Muscle of leg (tissue), 11 donors: Measurements from ENCODE around the gene DEFB132. TPM values are rescaled to one million over a fixed set of nuclear protein-coding genes. Genes with fewer than 3 reads are reported as not detected.

Source experiments
- DNase-seq: peaks from one replicate; pipeline ENCODE4 v3.0.0; 2013
- H3K27ac ChIP-seq: one replicate; pipeline ENCODE4 v1.5.1; 2013; ENCODE audit warnings: mild to moderate bottlenecking, low read length, control low read depth
- H3K27me3 ChIP-seq: one replicate; pipeline ENCODE4 v1.6.1; 2013; ENCODE audit warnings: low read length; ENCODE audit not compliant: control insufficient read depth, insufficient read depth
- H3K36me3 ChIP-seq: one replicate; pipeline ENCODE4 v1.6.1; 2013; ENCODE audit warnings: low read length; ENCODE audit not compliant: control insufficient read depth, insufficient read depth
- H3K4me1 ChIP-seq: one replicate; pipeline ENCODE4 v1.6.1; 2013; ENCODE audit warnings: low read length; ENCODE audit not compliant: control insufficient read depth, insufficient read depth
- H3K4me3 ChIP-seq: one replicate; pipeline ENCODE4 v1.5.1; 2013; ENCODE audit warnings: low read length, control low read depth
- H3K9me3 ChIP-seq: replicated peaks from 2 replicates; pipeline ENCODE4 v1.6.1; 2013; ENCODE audit warnings: low read depth, low read length; ENCODE audit not compliant: control insufficient read depth
- WGBS: methylation state at CpG from one replicate; pipeline ENCODE4 v1.1.5; 2013; ENCODE audit warnings: missing lambda C conversion rate; ENCODE audit not compliant: insufficient coverage; 5-methylcytosine and 5-hydroxymethylcytosine counted together
- polyA plus RNA-seq, 8 donors: library from polyadenylated mRNA; unstranded; fragments of 120-200 nt; gene quantifications; one replicate each; pipeline versions ENCODE4 v1.2.1 to v1.2.3, GENCODE V29; 2013; ENCODE audit warnings: inconsistent platforms in 1 of 8, low replicate concordance in 1 of 8; ENCODE audit not compliant: insufficient read length in 8 of 8, insufficient read depth in 1 of 8
- total RNA-seq: library from RNA; stranded (reverse); fragments of 120-200 nt; gene quantifications from one replicate; pipeline ENCODE4 v1.2.4, GENCODE V29; 2013

DEFB132 gene
- total and polyA plus RNA-seq, 9 donors: not detected

DNA sequence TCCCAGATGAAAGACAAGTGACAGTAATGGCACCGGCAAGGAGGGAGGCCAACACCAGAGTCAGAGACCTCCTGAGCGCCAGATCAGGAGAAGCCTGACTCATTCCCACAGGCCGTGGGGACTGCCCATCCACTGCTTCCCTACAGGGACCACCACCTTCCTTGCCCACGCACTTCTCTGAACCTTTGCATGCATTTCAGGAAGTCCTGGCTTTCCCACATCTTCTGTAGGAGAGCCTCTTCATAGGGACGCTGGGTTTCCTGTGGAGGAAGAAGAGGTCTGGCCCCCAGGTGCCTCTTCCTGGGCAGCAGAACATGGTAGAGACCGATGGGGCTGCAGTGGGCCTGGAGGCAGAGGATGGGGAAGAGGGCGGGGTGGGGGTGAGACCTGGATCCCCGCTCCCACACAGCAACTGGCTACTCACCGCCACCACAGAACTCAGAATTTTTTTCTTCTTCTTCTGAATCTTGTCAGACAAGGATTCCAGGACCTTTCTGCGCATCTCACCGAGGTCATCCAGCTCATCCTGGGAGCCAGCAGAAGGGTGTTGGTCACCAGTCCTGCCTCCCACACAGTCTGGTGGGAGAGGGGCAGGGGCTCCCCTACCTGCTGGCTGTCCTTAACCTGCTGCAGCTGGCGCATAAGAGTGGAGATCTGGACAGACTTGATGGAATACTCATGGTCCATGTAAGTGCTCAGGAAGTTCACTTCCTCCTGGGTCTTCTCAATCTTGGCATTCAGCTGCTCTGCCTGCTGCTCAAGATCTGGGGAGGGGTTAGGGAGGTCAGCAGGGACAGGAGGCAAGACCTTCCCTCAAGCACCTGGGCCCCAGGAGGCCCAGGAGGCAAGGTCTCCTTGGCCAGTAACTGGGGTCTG, 19.3 kb downstream of the DEFB132 start:
- 88% methylated on average over 7 of the region's 12 CpGs for WGBS
- no peak for DNase-seq
- H3K27me3 ChIP-seq: no peaks in the 10 kb centered on the region
- H3K36me3 ChIP-seq: peaks cover 38% of the 10 kb centered on the region
- no peaks in the 10 kb centered on the region for H3K4me1 ChIP-seq
- no peak overlapping the region for H3K27ac ChIP-seq
- no peaks in the 10 kb centered on the region for H3K9me3 ChIP-seq
- H3K4me3 ChIP-seq: no peak overlapping the region

DNA sequence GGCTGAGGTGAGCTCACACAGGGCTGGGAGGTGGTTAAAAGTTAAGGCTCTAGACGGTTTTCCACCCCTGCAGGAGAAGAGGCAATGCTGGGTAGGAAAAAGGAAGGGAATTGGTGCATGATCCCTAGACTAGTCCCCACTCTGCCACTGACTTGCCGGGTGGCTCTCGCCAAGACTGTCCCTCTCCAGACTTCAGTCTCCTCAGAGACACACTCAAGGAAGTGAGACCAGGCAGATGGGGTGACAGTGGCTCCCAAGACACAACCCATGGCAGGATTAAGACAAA, 19.9 kb downstream of the DEFB132 start:
- no peak for DNase-seq
- WGBS: 0% methylated on average over 2 of the region's 3 CpGs
- H3K9me3 ChIP-seq: no peaks in the 10 kb centered on the region

DNA sequence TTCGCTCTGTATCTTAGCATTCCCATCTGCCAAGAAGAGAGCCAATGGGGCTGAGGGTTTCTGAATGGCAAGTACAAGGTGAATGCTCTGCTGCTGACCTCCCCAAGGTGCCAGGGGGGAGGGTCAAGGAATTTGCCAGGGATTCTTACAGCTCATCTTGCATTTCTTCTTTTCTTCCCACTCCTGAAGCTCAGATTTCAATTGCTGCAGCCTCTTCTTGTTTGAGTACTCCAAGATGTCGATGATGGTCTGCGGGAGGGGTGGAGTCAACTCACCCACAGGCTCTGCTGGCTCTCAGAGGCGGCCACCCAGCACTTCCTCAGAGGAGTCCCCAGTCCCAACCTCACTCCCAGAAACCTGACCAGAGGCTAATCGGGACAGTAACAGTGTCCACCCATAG, 20.7 kb downstream of the DEFB132 start:
- Histone ChIP-seq H3K27me3 (no peaks in the 10 kb centered on the region), H3K36me3 (peaks cover 43% of the 10 kb centered on the region), H3K4me3 (no peak overlapping the region), H3K27ac (no peak overlapping the region), H3K9me3 (no peaks in the 10 kb centered on the region), H3K4me1 (no peaks in the 10 kb centered on the region)
- DNase-seq: peak; percentile 45
- WGBS: 100% methylated on average over 1 of the region's 5 CpGs

More for the DNA sequence above, 19.9 kb downstream of the DEFB132 start:
- peaks cover 43% of the 10 kb centered on the region for H3K36me3 ChIP-seq
- no peak overlapping the region for H3K4me3 ChIP-seq
- no peaks in the 10 kb centered on the region for H3K27me3 ChIP-seq
- no peaks in the 10 kb centered on the region for H3K4me1 ChIP-seq
- H3K27ac ChIP-seq: no peak overlapping the region

DNA sequence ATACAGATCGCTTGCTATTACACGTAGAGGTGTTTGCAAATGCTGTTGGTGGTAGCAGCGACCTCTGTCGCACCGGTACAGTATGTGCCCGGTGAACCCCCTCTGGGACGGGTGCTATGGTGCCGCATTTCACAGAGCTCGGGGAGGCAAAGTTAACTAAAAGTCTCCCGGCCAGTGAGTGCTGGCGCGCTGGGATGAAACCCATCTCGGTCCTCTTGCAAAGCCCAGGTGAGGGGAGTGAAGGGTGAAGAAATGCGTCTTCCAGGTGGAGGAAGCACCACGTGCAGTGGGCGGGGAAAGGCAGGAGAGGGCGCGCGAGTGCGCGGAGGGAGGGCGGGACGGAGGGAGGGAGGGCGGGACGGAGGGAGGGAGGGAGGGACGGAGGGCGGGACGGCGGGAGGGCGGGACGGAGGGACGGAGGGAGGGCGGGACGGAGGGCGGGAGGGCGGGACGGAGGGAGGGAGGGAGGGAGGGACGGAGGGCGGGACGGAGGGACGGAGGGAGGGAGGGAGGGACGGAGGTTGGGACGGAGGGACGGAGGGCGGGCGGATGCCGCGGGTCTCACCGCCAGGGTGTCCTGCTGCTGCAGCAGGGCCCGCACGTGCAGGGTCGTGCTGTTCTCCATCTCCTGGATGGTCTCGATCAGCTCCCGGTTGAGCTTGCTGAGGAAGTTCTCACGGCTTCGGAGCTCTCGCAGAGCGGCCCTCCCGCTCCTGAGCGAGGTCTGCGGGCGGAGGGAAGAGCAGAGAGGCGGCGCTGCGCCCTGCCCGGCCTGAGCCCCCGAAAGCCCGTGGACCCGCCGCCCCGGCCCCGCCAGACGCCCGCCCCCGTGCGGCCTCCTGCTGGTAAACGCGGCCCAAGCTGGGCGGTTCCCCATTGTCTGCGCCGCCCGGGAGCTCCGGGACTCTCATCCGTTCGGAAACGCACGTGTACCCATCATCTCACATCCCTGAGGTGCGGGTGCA, 21.4 kb downstream of the DEFB132 start:
- 30% methylated on average over 50 of the region's 88 CpGs for WGBS

DNA sequence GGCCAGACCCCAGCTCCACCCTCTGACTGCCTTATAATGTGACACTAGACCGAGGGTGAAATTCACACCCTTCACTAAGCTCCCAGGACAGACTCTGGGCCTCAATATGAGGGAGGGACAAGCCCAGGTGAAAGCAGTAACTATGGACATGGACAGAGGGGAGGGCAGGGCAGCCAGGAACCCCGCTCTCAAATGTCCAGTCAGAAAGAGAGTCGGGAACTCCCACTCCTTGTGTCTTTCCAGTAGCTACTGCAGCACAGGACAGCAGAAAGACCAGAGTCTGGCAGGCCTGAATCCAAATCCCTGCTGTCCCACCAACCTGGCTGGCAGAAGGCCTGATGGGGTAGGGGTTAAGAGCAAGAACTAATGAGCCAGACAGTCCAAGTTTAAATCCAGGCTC, 26.6 kb downstream of the DEFB132 start:
- no peak for DNase-seq
- H3K4me3 ChIP-seq: no peak overlapping the region
- 40% methylated on average over 1 of the region's 3 CpGs for WGBS
- H3K36me3 ChIP-seq: peaks cover 12% of the 10 kb centered on the region
- no peak overlapping the region for H3K27ac ChIP-seq
- no peaks in the 10 kb centered on the region for H3K4me1 ChIP-seq
- H3K9me3 ChIP-seq: peaks cover 2% of the 10 kb centered on the region
- H3K27me3 ChIP-seq: no peaks in the 10 kb centered on the region

More for the DNA sequence above, 21.4 kb downstream of the DEFB132 start:
- Histone ChIP-seq H3K36me3 (peaks cover 43% of the 10 kb centered on the region), H3K9me3 (no peaks in the 10 kb centered on the region), H3K4me3 (no peak overlapping the region), H3K27ac (no peak overlapping the region), H3K4me1 (no peaks in the 10 kb centered on the region), H3K27me3 (no peaks in the 10 kb centered on the region)
- DNase-seq: peak; percentile 86

DNA sequence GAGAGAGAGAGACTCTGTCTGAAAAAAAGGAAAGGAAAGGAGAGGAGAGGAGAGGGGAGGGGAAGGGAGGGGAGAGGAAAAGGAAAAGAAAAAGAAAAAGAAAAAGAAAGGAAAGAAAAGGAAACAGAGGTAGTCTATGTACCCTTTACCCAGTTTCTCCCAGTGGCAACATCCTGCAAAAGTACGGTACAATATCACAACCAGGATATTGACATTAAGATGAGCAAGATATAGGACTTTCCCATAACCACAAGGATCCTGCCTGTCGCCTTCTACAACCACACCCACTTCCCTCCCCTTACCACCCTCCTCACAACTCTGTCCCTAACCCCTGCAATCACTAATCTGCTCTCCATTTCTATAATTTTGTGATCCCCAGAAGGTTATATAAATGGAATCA, 29.0 kb downstream of the DEFB132 start:
- no peak overlapping the region for H3K27ac ChIP-seq
- no peak overlapping the region for H3K4me3 ChIP-seq
- H3K36me3 ChIP-seq: peaks cover 6% of the 10 kb centered on the region
- no CpG with 5 or more reads among the region's 2 CpGs for WGBS
- DNase-seq: no peak
- peaks cover 4% of the 10 kb centered on the region for H3K9me3 ChIP-seq
- H3K4me1 ChIP-seq: peaks cover 11% of the 10 kb centered on the region
- H3K27me3 ChIP-seq: no peaks in the 10 kb centered on the region

DNA sequence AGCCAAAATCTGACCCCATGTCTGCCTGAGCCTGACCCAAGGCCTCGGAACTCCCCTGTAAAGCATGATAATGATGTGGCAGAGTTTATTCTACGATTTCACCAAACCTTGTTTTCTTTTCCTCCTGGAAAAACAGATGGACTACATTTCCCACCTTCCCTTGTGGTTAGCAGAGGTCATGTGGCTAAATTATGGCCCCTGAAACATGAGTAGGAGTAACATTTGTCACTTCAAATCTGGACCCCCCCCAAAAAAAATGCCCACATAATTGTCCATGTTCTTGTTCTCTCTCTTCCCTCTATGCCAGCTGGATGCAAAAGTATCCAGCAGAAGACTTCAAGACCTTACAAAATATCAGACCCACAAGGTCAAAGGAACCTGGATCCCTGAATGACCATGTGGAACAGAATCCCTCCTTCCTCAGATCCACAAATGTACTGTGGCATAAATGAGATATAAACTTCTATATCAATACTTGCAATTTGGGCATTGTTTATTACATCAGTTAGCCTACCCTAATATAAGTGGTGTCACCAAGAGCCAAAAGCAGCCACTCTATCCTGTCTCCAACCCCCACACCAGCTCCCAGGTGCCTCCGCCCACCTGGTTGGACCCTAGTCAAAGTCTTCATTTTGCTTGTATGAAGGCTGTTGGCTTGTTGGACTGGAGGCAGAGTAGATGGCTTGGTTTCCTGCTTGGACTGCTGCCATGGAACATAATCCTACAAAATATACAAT, 31.6 kb downstream of the DEFB132 start:
- peaks cover 13% of the 10 kb centered on the region for H3K4me1 ChIP-seq
- no peak overlapping the region for H3K27ac ChIP-seq
- no peak overlapping the region for H3K4me3 ChIP-seq
- no peaks in the 10 kb centered on the region for H3K36me3 ChIP-seq
- H3K27me3 ChIP-seq: no peaks in the 10 kb centered on the region
- H3K9me3 ChIP-seq: peaks cover 4% of the 10 kb centered on the region
- no CpG with 5 or more reads among the region's 3 CpGs for WGBS
- DNase-seq: peak; percentile 45

DNA sequence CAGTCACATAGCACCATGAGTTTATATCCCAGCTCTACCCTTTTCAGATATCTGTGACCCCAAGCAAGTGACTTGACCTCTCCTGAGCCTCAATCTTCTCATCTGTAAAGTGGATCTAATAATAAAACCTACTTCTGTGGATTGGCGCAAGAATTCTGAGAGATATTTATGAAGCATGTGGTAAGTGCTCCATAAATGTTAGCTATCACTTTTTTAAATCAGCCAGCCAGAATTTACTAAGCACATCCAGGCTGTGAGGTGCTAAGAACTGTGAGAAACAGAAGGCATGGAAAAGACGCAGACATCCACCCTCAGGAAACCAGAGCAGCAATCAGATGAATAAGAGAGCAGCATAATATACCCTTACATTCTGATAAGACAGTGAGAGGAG, 32.2 kb downstream of the DEFB132 start:
- peak overlapping the region; percentile 58 for H3K4me3 ChIP-seq
- DNase-seq: no peak
- WGBS: no CpG with 5 or more reads among the region's 2 CpGs
- H3K9me3 ChIP-seq: peaks cover 4% of the 10 kb centered on the region
- no peaks in the 10 kb centered on the region for H3K27me3 ChIP-seq
- H3K27ac ChIP-seq: peak overlapping the region; percentile 91
- no peaks in the 10 kb centered on the region for H3K36me3 ChIP-seq
- peaks cover 13% of the 10 kb centered on the region for H3K4me1 ChIP-seq

DNA sequence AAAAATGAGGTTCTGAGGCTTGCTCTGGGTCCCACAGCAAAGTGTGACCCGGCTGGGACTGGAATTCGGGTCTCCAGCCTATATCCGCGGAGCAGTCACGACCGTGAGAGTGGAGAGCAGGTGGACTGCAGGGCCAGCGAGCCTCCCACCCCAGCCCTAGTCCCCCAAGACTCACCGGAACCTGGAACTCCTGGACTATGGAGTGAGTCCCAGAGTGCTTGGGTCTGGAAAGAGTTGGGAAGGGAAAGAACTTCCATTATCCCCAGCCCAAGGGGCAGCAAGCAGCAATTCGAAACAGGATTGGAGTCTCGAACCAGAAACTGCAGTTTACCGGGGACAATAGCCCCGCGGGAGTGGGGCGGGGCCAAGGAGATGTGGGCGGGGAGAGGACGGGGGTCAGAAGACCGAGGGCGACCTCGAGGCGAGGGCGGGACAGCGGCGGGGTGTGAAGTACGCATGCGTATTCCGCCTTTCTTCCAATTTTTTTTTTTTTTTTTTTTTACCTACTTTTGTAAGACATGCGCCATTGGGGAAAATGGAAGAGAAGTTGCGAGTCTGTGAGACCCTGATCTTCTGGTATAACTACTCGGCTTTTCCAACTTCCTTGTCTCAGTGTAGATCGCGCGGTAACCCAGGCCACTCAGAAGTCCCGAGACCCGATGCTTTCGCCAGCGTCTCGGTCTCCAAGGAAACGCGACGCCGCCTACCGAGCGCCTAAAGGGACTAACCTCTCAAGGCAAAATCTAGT, 32.7 kb downstream of the DEFB132 start, which contains the start of gene C20orf96:
TSS of gene C20orf96 (minus strand) at position 667 of the 748 bp plus-strand sequence. CDS start at position 527, 140 bp downstream.
- WGBS: 0% methylated on average over 19 of the region's 43 CpGs
- H3K27ac ChIP-seq: peak within 1 kb of the TSS; percentile 91
- peak within 1 kb of the TSS; percentile 58 for H3K4me3 ChIP-seq
- no peaks in the 10 kb centered on the region for H3K36me3 ChIP-seq
- H3K4me1 ChIP-seq: peaks cover 13% of the 10 kb centered on the region
- peaks cover 4% of the 10 kb centered on the region for H3K9me3 ChIP-seq
- peak; percentile 97 for DNase-seq
- no peaks in the 10 kb centered on the region for H3K27me3 ChIP-seq
